ENCODE results near the gene NR3C1.

Gene NR3C1

GRCh38 chr5:143244000-143244736 is 159.3 kb downstream of the NR3C1 start:
- Histone ChIP-seq H3K27ac (ENCODE audit: low read length) (peak overlapping the region; percentile 67), H3K27me3 (ENCODE audit: control insufficient read depth in 1 of 2, insufficient read depth in 2 of 2, low read length in 2 of 2) (no peaks in the 10 kb centered on the region), H3K9ac (ENCODE audit: low read length in 2 of 2) (peak overlapping the region; percentile 19 to 42), H3K4me1 (ENCODE audit: control insufficient read depth, insufficient read depth, low read length) (peaks cover 17% of the 10 kb centered on the region), H3K4me3 (ENCODE audit: low read length in 2 of 2) (peak overlapping the region; percentile 65 to 78), H3K9me3 (ENCODE audit: control insufficient read depth in 2 of 2, low read length in 2 of 2) (no peaks in the 10 kb centered on the region), H3K36me3 (ENCODE audit: control insufficient read depth in 2 of 2, insufficient read depth in 2 of 2, low read length in 2 of 2) (no peaks in the 10 kb centered on the region)

DNA sequence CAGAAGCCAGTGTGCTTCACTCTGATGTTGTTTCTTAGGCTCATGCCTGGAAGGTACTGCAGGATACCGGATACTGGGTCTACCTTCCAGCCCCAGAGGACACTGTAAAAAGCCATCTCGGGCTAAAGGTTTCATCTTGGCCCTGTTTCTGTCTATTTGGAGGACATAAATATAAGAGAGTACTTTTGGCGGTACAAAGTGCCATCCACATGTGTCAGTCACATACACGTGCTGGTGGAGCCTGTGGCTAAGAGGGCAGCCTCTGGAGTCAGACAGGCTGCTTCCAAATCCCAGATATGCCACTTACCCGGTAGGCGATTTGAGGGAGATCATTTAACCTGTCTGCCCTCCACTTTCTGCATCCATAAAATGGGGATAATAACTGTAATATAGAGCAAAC is 160.4 kb downstream of the NR3C1 start:
- H3K27me3 ChIP-seq (ENCODE audit: control insufficient read depth in 1 of 2, insufficient read depth in 2 of 2, low read length in 2 of 2), result no peaks in the 10 kb centered on the region
- H3K27ac ChIP-seq (ENCODE audit: low read length), result peak overlapping the region; percentile 67
- no peak overlapping the region for H3K4me3 ChIP-seq (ENCODE audit: low read length in 2 of 2)
- no peak overlapping the region for H3K9ac ChIP-seq (ENCODE audit: low read length in 2 of 2)
- no peaks in the 10 kb centered on the region for H3K36me3 ChIP-seq (ENCODE audit: control insufficient read depth in 2 of 2, insufficient read depth in 2 of 2, low read length in 2 of 2)
- peaks cover 17% of the 10 kb centered on the region for H3K4me1 ChIP-seq (ENCODE audit: control insufficient read depth, insufficient read depth, low read length)
- no peaks in the 10 kb centered on the region for H3K9me3 ChIP-seq (ENCODE audit: control insufficient read depth in 2 of 2, low read length in 2 of 2)

GRCh38 chr5:143241892-143242291 is 161.6 kb downstream of the NR3C1 start:
- no peak overlapping the region for H3K4me3 ChIP-seq (ENCODE audit: low read length in 2 of 2)
- H3K27me3 ChIP-seq (ENCODE audit: control insufficient read depth in 1 of 2, insufficient read depth in 2 of 2, low read length in 2 of 2), result no peaks in the 10 kb centered on the region
- H3K9me3 ChIP-seq (ENCODE audit: control insufficient read depth in 2 of 2, low read length in 2 of 2), result no peaks in the 10 kb centered on the region
- no peak overlapping the region for H3K9ac ChIP-seq (ENCODE audit: low read length in 2 of 2)
- no peaks in the 10 kb centered on the region for H3K36me3 ChIP-seq (ENCODE audit: control insufficient read depth in 2 of 2, insufficient read depth in 2 of 2, low read length in 2 of 2)
- no peak overlapping the region for H3K27ac ChIP-seq (ENCODE audit: low read length)
- peaks cover 17% of the 10 kb centered on the region for H3K4me1 ChIP-seq (ENCODE audit: control insufficient read depth, insufficient read depth, low read length)

GRCh38 chr5:143239882-143240518 is 163.5 kb downstream of the NR3C1 start:
- Histone ChIP-seq H3K4me3 (ENCODE audit: low read length in 2 of 2) (no peak overlapping the region), H3K27me3 (ENCODE audit: control insufficient read depth in 1 of 2, insufficient read depth in 2 of 2, low read length in 2 of 2) (no peaks in the 10 kb centered on the region), H3K9me3 (ENCODE audit: control insufficient read depth in 2 of 2, low read length in 2 of 2) (no peaks in the 10 kb centered on the region), H3K4me1 (ENCODE audit: control insufficient read depth, insufficient read depth, low read length) (peaks cover 17% of the 10 kb centered on the region), H3K36me3 (ENCODE audit: control insufficient read depth in 2 of 2, insufficient read depth in 2 of 2, low read length in 2 of 2) (no peaks in the 10 kb centered on the region), H3K9ac (ENCODE audit: low read length in 2 of 2) (no peak overlapping the region), H3K27ac (ENCODE audit: low read length) (no peak overlapping the region)

DNA sequence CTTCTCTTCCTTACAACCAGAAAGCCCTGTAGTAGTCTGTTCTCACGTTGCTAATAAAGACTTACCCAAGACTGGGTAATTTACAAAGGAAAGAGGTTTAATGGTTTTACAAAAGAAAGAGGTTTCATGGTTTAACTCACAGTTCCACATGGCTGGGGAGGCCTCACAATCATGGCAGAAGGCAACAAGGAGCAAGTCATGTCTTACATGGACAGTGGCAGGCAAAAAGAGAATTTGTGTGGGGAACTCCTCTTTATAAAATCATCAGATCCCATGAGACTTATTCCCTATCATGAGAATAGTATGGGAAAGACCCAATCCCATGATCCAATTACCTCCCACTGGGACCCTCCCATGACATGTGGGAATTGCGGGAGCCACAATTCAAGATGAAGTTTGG is 164.9 kb downstream of the NR3C1 start:
- no peak overlapping the region for H3K4me3 ChIP-seq (ENCODE audit: low read length in 2 of 2)
- H3K9ac ChIP-seq (ENCODE audit: low read length in 2 of 2), result no peak overlapping the region
- H3K9me3 ChIP-seq (ENCODE audit: control insufficient read depth in 2 of 2, low read length in 2 of 2), result no peaks in the 10 kb centered on the region
- H3K36me3 ChIP-seq (ENCODE audit: control insufficient read depth in 2 of 2, insufficient read depth in 2 of 2, low read length in 2 of 2), result no peaks in the 10 kb centered on the region
- no peak overlapping the region for H3K27ac ChIP-seq (ENCODE audit: low read length)
- H3K27me3 ChIP-seq (ENCODE audit: control insufficient read depth in 1 of 2, insufficient read depth in 2 of 2, low read length in 2 of 2), result no peaks in the 10 kb centered on the region
- H3K4me1 ChIP-seq (ENCODE audit: control insufficient read depth, insufficient read depth, low read length), result peaks cover 7% of the 10 kb centered on the region

DNA sequence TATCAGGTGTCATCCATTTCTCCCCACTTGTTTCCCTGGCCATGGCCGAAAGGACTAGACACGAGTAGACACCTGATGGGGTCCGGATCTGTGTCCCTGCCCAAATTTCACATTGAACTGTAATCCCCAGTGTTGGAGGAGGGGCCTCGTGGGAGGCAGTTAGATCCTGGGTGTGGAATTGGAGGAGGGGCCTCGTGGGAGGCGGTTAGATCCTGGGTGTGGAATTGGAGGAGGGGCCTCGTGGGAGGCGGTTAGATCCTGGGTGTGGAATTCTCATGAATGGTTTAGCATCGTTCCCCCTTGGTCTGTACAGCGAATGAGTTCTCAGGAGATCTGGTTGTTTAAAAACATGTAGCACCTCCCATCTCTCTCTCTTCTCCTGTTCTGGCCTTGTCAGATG is 165.8 kb downstream of the NR3C1 start:
- no peak overlapping the region for H3K9ac ChIP-seq (ENCODE audit: low read length in 2 of 2)
- peaks cover 3% of the 10 kb centered on the region for H3K4me1 ChIP-seq (ENCODE audit: control insufficient read depth, insufficient read depth, low read length)
- no peaks in the 10 kb centered on the region for H3K36me3 ChIP-seq (ENCODE audit: control insufficient read depth in 2 of 2, insufficient read depth in 2 of 2, low read length in 2 of 2)
- H3K27ac ChIP-seq (ENCODE audit: low read length), result no peak overlapping the region
- no peaks in the 10 kb centered on the region for H3K27me3 ChIP-seq (ENCODE audit: control insufficient read depth in 1 of 2, insufficient read depth in 2 of 2, low read length in 2 of 2)
- H3K9me3 ChIP-seq (ENCODE audit: control insufficient read depth in 2 of 2, low read length in 2 of 2), result no peaks in the 10 kb centered on the region
- H3K4me3 ChIP-seq (ENCODE audit: low read length in 2 of 2), result no peak overlapping the region

DNA sequence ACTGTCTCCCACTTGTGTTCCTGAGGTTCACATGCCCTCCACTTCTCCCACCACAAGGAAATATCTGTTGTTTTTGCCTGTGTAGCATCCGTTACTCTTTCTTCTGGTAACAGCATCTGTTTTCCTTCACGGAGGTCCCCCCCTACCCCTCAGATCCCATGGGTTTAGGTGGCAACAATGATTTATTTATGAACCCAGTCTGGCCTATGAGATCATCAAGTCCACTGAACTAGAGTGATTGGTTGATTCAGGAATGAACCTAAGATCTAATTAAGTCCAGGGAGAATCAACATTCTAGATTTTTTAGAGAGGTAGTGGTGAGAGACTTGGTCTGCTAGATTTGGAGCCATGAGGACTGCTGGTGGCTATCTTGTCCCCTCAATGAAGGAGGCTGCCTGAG is 166.8 kb downstream of the NR3C1 start:
- Histone ChIP-seq H3K9ac (ENCODE audit: low read length in 2 of 2) (no peak overlapping the region), H3K4me1 (ENCODE audit: control insufficient read depth, insufficient read depth, low read length) (peaks cover 3% of the 10 kb centered on the region), H3K9me3 (ENCODE audit: control insufficient read depth in 2 of 2, low read length in 2 of 2) (no peaks in the 10 kb centered on the region), H3K27me3 (ENCODE audit: control insufficient read depth in 1 of 2, insufficient read depth in 2 of 2, low read length in 2 of 2) (no peaks in the 10 kb centered on the region), H3K4me3 (ENCODE audit: low read length in 2 of 2) (no peak overlapping the region), H3K36me3 (ENCODE audit: control insufficient read depth in 2 of 2, insufficient read depth in 2 of 2, low read length in 2 of 2) (no peaks in the 10 kb centered on the region), H3K27ac (ENCODE audit: low read length) (no peak overlapping the region)

- Histone ChIP-seq H3K27me3 (ENCODE audit: control insufficient read depth in 1 of 2, insufficient read depth in 2 of 2, low read length in 2 of 2) (no peaks in the 10 kb centered on the region), H3K27ac (ENCODE audit: low read length) (no peak overlapping the region), H3K4me1 (ENCODE audit: control insufficient read depth, insufficient read depth, low read length) (peaks cover 3% of the 10 kb centered on the region), H3K9me3 (ENCODE audit: control insufficient read depth in 2 of 2, low read length in 2 of 2) (no peaks in the 10 kb centered on the region), H3K36me3 (ENCODE audit: control insufficient read depth in 2 of 2, insufficient read depth in 2 of 2, low read length in 2 of 2) (no peaks in the 10 kb centered on the region), H3K9ac (ENCODE audit: low read length in 2 of 2) (no peak overlapping the region), H3K4me3 (ENCODE audit: low read length in 2 of 2) (no peak overlapping the region)
Observed at GRCh38 chr5:143235423-143235822, 168.1 kb downstream of the NR3C1 start.

- Histone ChIP-seq H3K4me1 (ENCODE audit: control insufficient read depth, insufficient read depth, low read length) (peaks cover 3% of the 10 kb centered on the region), H3K9me3 (ENCODE audit: control insufficient read depth in 2 of 2, low read length in 2 of 2) (no peaks in the 10 kb centered on the region), H3K36me3 (ENCODE audit: control insufficient read depth in 2 of 2, insufficient read depth in 2 of 2, low read length in 2 of 2) (no peaks in the 10 kb centered on the region), H3K27ac (ENCODE audit: low read length) (no peak overlapping the region), H3K27me3 (ENCODE audit: control insufficient read depth in 1 of 2, insufficient read depth in 2 of 2, low read length in 2 of 2) (no peaks in the 10 kb centered on the region), H3K4me3 (ENCODE audit: low read length in 2 of 2) (no peak overlapping the region), H3K9ac (ENCODE audit: low read length in 2 of 2) (no peak overlapping the region)
Observed at GRCh38 chr5:143234162-143234842, 169.2 kb downstream of the NR3C1 start.

GRCh38 chr5:143233031-143233430 is 170.5 kb downstream of the NR3C1 start:
- Histone ChIP-seq H3K36me3 (ENCODE audit: control insufficient read depth in 2 of 2, insufficient read depth in 2 of 2, low read length in 2 of 2) (no peaks in the 10 kb centered on the region), H3K27me3 (ENCODE audit: control insufficient read depth in 1 of 2, insufficient read depth in 2 of 2, low read length in 2 of 2) (no peaks in the 10 kb centered on the region), H3K9me3 (ENCODE audit: control insufficient read depth in 2 of 2, low read length in 2 of 2) (no peaks in the 10 kb centered on the region), H3K27ac (ENCODE audit: low read length) (no peak overlapping the region), H3K4me1 (ENCODE audit: control insufficient read depth, insufficient read depth, low read length) (peaks cover 3% of the 10 kb centered on the region), H3K9ac (ENCODE audit: low read length in 2 of 2) (no peak overlapping the region), H3K4me3 (ENCODE audit: low read length in 2 of 2) (no peak overlapping the region)
